H9 (cell line): Measurements from ENCODE around the gene DAAM1. TPM values are rescaled to one million over a fixed set of nuclear protein-coding genes. Genes with fewer than 3 reads are reported as not detected.

Experiments used
- DNase-seq: peaks from one replicate; pipeline ENCODE4 v3.0.0-alpha.2; 2017
- H2AFZ ChIP-seq: one replicate; pipeline ENCODE4 v1.6.1; 2013; ENCODE audit warnings: mild to moderate bottlenecking, low read length, control low read depth, moderate library complexity
- H2AK5ac ChIP-seq: 2 replicates; pipeline ENCODE4 v1.6.1; 2013; ENCODE audit warnings: low read length, control low read depth, mixed read lengths; ENCODE audit not compliant: insufficient read length
- H2BK120ac ChIP-seq: one replicate; pipeline ENCODE4 v1.6.1; 2013; ENCODE audit warnings: low read depth, mild to moderate bottlenecking, low read length, control low read depth, inconsistent platforms; ENCODE audit not compliant: poor library complexity, severe bottlenecking
- H2BK12ac ChIP-seq: 2 replicates; pipeline ENCODE4 v1.6.1; 2013; ENCODE audit warnings: low read length, control low read depth, mixed read lengths, low read depth; ENCODE audit not compliant: insufficient read length
- H2BK15ac ChIP-seq: 2 replicates; pipeline ENCODE4 v1.6.1; 2013; ENCODE audit warnings: low read depth, low read length, control low read depth
- H2BK20ac ChIP-seq: one replicate; pipeline ENCODE4 v1.6.1; 2013; ENCODE audit warnings: low read depth, mild to moderate bottlenecking, low read length, control low read depth, inconsistent platforms; ENCODE audit not compliant: poor library complexity, severe bottlenecking
- H2BK5ac ChIP-seq: 2 replicates; pipeline ENCODE4 v1.6.1; 2013; ENCODE audit warnings: low read length, control low read depth, mixed read lengths; ENCODE audit not compliant: insufficient read length
- H3K14ac ChIP-seq: 2 replicates; pipeline ENCODE4 v1.6.1; 2013; ENCODE audit warnings: low read length, control low read depth; ENCODE audit not compliant: insufficient read depth
- H3K18ac ChIP-seq: 2 replicates; pipeline ENCODE4 v1.6.1; 2013; ENCODE audit warnings: low read depth, mild to moderate bottlenecking, mixed read lengths, low read length, control low read depth; ENCODE audit not compliant: insufficient read length
- H3K23ac ChIP-seq: 2 replicates; pipeline ENCODE4 v1.6.1; 2013; ENCODE audit warnings: low read length, control low read depth, mixed read lengths, low read depth; ENCODE audit not compliant: insufficient read length
- H3K23me2 ChIP-seq: 2 replicates; pipeline ENCODE4 v1.6.1; 2013; ENCODE audit warnings: low read depth, mild to moderate bottlenecking, mixed read lengths, low read length, control low read depth; ENCODE audit not compliant: insufficient read length, poor library complexity, severe bottlenecking
- H3K27ac ChIP-seq: 2 replicates; pipeline ENCODE4 v1.5.1; 2013; ENCODE audit warnings: low read length, control low read depth, mixed read lengths, low read depth; ENCODE audit not compliant: insufficient read length
- H3K27me3 ChIP-seq: 2 replicates; pipeline ENCODE4 v1.6.1; 2013; ENCODE audit warnings: low read length, control low read depth, inconsistent platforms; ENCODE audit not compliant: insufficient read depth
- H3K4ac ChIP-seq: 2 replicates; pipeline ENCODE4 v1.6.1; 2013; ENCODE audit warnings: low read depth, mild to moderate bottlenecking, control low read depth, inconsistent platforms, low read length, moderate library complexity
- H3K4me1 ChIP-seq: 2 replicates; pipeline ENCODE4 v1.6.1; 2013; ENCODE audit warnings: low read length, control low read depth, inconsistent platforms; ENCODE audit not compliant: insufficient read depth
- H3K4me2 ChIP-seq: 2 replicates; pipeline ENCODE4 v1.6.1; 2013; ENCODE audit warnings: low read length, control low read depth, mixed read lengths; ENCODE audit not compliant: insufficient read length, insufficient read depth
- H3K56ac ChIP-seq: 2 replicates; pipeline ENCODE4 v1.6.1; 2013; ENCODE audit warnings: low read depth, mild to moderate bottlenecking, mixed read lengths, low read length, control low read depth; ENCODE audit not compliant: insufficient read length
- H3K79me1 ChIP-seq: 2 replicates; pipeline ENCODE4 v1.6.1; 2013; ENCODE audit warnings: low read depth, mild to moderate bottlenecking, moderate library complexity, low read length, control low read depth, inconsistent platforms; ENCODE audit not compliant: insufficient read depth, poor library complexity, severe bottlenecking
- H3K79me2 ChIP-seq: 2 replicates; pipeline ENCODE4 v1.6.1; 2013; ENCODE audit warnings: low read length, control low read depth, inconsistent platforms; ENCODE audit not compliant: insufficient read depth
- H3K9ac ChIP-seq: 2 replicates; pipeline ENCODE4 v1.6.1; 2013; ENCODE audit warnings: low read length, control low read depth, mixed read lengths; ENCODE audit not compliant: insufficient read length; ENCODE audit errors: extremely low read depth
- H3K9me3 ChIP-seq: one replicate; pipeline ENCODE4 v1.6.1; 2013; ENCODE audit warnings: low read depth, low read length, inconsistent platforms; ENCODE audit not compliant: control insufficient read depth
- H3T11ph ChIP-seq: one replicate; pipeline ENCODE4 v1.6.1; 2013; ENCODE audit warnings: mild to moderate bottlenecking, low read length, control low read depth, inconsistent platforms
- H4K20me1 ChIP-seq: one replicate; pipeline ENCODE4 v1.6.1; 2013; ENCODE audit not compliant: control insufficient read depth, insufficient read length, insufficient read depth
- H4K5ac ChIP-seq: 2 replicates; pipeline ENCODE4 v1.6.1; 2013; ENCODE audit warnings: low read depth, mild to moderate bottlenecking, mixed read lengths, low read length, control low read depth; ENCODE audit not compliant: insufficient read length
- H4K8ac ChIP-seq: replicated peaks from 2 replicates; pipeline ENCODE4 v1.6.1; 2013; ENCODE audit warnings: low read length, control low read depth, mixed read lengths, low read depth; ENCODE audit not compliant: insufficient read length
- H4K91ac ChIP-seq: 2 replicates; pipeline ENCODE4 v1.6.1; 2013; ENCODE audit warnings: low read depth, mild to moderate bottlenecking, moderate library complexity, mixed read lengths, low read length, control low read depth; ENCODE audit not compliant: insufficient read length
- H3K27ac Mint-ChIP-seq, 3 experiments: 2 replicates in 2 of 3; 3 replicates in 1 of 3; pipeline ENCODE4 v1.8.0; 2020 to 2021; ENCODE audit warnings: mixed read lengths in 3 of 3, mild to moderate bottlenecking in 1 of 3, moderate library complexity in 1 of 3
- H3K27me3 Mint-ChIP-seq: 2 replicates; pipeline ENCODE4 v1.8.0; 2021; ENCODE audit warnings: low read depth, mild to moderate bottlenecking, moderate library complexity, mixed read lengths
- H3K36me3 Mint-ChIP-seq, 3 experiments: 2 replicates in 2 of 3; 3 replicates in 1 of 3; pipeline ENCODE4 v1.8.0; 2020 to 2021; ENCODE audit warnings: low read depth in 3 of 3, mixed read lengths in 3 of 3; ENCODE audit not compliant: insufficient read depth in 1 of 3
- H3K4me1 Mint-ChIP-seq, 2 experiments: 2 replicates each; pipeline ENCODE4 v1.8.0; 2020; ENCODE audit warnings: mixed read lengths in 2 of 2
- H3K4me3 Mint-ChIP-seq, 2 experiments: 2 replicates in 1 of 2; 3 replicates in 1 of 2; pipeline ENCODE4 v1.8.0; 2020 to 2021; ENCODE audit warnings: mild to moderate bottlenecking in 2 of 2, mixed read lengths in 2 of 2, moderate library complexity in 1 of 2
- H3K9me3 Mint-ChIP-seq, 2 experiments: 2 replicates in 1 of 2; 3 replicates in 1 of 2; pipeline ENCODE4 v1.8.0; 2020; ENCODE audit warnings: mild to moderate bottlenecking in 2 of 2, mixed read lengths in 2 of 2, moderate library complexity in 1 of 2
- WGBS: extraction: QIAGEN DNeasy Blood & Tissue Kit; methylation state at CpG from one replicate; pipeline ENCODE4 v1.1.7; 2013; ENCODE audit warnings: missing lambda C conversion rate, low lambda C conversion rate, mixed read lengths; ENCODE audit not compliant: insufficient read length; ENCODE audit errors: extremely low coverage; 5-methylcytosine and 5-hydroxymethylcytosine counted together
- total RNA-seq: library from RNA; stranded (reverse); gene quantifications from 2 replicates; pipeline ENCODE4 v1.2.1, GENCODE V29; 2021
- TF ChIP-seq, protein P1 (sequence below): fragments of 200-600 bp; sonication (generic); conservative IDR thresholded peaks from 3 replicates; pipeline ENCODE4 v1.8.0; 2021; ENCODE audit warnings: antibody characterized with exemption, mild to moderate bottlenecking

The DAAM1 gene
- total RNA-seq, 1 experiment from 2014 or later = 19.5 TPM

DNA sequence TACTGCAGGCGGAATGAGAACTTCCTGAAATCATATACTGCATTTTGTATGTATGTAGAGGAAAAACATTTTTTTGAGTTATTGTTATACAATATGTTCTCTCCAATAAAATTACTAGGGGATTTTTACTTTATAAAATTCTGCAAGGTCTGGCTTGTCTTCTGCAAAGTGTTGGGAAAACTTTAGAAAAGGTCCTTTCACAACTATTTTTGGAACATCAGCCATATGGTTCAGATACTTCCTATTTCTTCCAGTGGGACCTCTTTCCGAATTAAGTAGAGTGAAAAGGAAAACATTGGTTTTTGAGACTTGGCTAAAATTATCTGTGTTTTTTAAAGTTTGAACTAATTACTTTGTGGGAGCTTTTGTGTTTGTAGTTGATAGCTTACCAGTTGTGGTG lies 52.7 kb downstream of the DAAM1 start:
- no peak for DNase-seq

More for the DNA sequence above, 52.7 kb downstream of the DAAM1 start:
- Histone ChIP-seq H2AK5ac (no peak overlapping the region), H2BK15ac (no peak overlapping the region), H3K9me3 (no peaks in the 10 kb centered on the region), H3K4ac (no peak overlapping the region), H4K8ac (no peak overlapping the region), H2BK120ac (no peak overlapping the region), H3K4me1 (peaks cover 2% of the 10 kb centered on the region), H3K79me1 (no peaks in the 10 kb centered on the region), H2BK5ac (no peak overlapping the region), H3K23ac (no peak overlapping the region), H2BK20ac (no peak overlapping the region), H3K56ac (no peak overlapping the region), H3K23me2 (no peaks in the 10 kb centered on the region), H3K14ac (no peak overlapping the region), H4K20me1 (no peaks in the 10 kb centered on the region), H4K91ac (no peak overlapping the region), H3K79me2 (no peaks in the 10 kb centered on the region), H3K27me3 (no peaks in the 10 kb centered on the region), H2AFZ (no peak overlapping the region), H3K18ac (no peak overlapping the region), H3K4me2 (no peak overlapping the region), H3K9ac (no peak overlapping the region), H2BK12ac (no peak overlapping the region), H3K27ac (no peak overlapping the region), H4K5ac (no peak overlapping the region), H3T11ph (no peak overlapping the region)
- TF ChIP-seq, protein P1, sequence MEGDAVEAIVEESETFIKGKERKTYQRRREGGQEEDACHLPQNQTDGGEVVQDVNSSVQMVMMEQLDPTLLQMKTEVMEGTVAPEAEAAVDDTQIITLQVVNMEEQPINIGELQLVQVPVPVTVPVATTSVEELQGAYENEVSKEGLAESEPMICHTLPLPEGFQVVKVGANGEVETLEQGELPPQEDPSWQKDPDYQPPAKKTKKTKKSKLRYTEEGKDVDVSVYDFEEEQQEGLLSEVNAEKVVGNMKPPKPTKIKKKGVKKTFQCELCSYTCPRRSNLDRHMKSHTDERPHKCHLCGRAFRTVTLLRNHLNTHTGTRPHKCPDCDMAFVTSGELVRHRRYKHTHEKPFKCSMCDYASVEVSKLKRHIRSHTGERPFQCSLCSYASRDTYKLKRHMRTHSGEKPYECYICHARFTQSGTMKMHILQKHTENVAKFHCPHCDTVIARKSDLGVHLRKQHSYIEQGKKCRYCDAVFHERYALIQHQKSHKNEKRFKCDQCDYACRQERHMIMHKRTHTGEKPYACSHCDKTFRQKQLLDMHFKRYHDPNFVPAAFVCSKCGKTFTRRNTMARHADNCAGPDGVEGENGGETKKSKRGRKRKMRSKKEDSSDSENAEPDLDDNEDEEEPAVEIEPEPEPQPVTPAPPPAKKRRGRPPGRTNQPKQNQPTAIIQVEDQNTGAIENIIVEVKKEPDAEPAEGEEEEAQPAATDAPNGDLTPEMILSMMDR = no peak
- H3K4me1 Mint-ChIP-seq = peaks cover 12 to 23% of the 10 kb centered on the region in 2 experiments
- peaks cover 0 to 4% (median 0%) of the 10 kb centered on the region in 3 experiments; a peak in 1 of 7 replicates for H3K36me3 Mint-ChIP-seq
- no peaks in the 10 kb centered on the region for H3K27me3 Mint-ChIP-seq
- no peak overlapping the region for H3K4me3 Mint-ChIP-seq
- H3K9me3 Mint-ChIP-seq = no peaks in the 10 kb centered on the region
- no CpG with 5 or more reads among the region's 2 CpGs for WGBS
- no peak overlapping the region for H3K27ac Mint-ChIP-seq
